Measurements from ENCODE around the gene TMC1. TPM values are rescaled to one million over a fixed set of nuclear protein-coding genes. Genes with fewer than 3 reads are reported as not detected.

The TMC1 gene
- total RNA-seq, 1 donor from 2014 or later: 0.82 TPM

Other genes starting within 250 kb of the TMC1 start
- 219 TPM for gene ZFAND5, start 156.4 kb upstream of the TMC1 start, total RNA-seq

All from frontal cortex (tissue), 1 donor.